Vagina (tissue), 2 donors: ENCODE data around the gene BTRC. TPM values are rescaled to one million over a fixed set of nuclear protein-coding genes. Genes with fewer than 3 reads are reported as not detected.

Experiments used
- DNase-seq, 2 donors: peaks; one replicate each; pipeline ENCODE4 v3.0.0-alpha.2; 2017; ENCODE audit errors: extremely low spot score in 2 of 2
- H3K27ac ChIP-seq: fragments of 200-600 bp; sonication (generic); one replicate; pipeline ENCODE4 v1.5.1; 2019
- H3K27me3 ChIP-seq: fragments of 200-600 bp; sonication (generic); one replicate; pipeline ENCODE4 v1.5.1; 2019
- H3K36me3 ChIP-seq, 2 donors: fragments of 200-600 bp; sonication (generic); one replicate each; pipeline ENCODE4 v1.5.1; 2017 to 2019
- H3K4me1 ChIP-seq: fragments of 200-600 bp; sonication (generic); one replicate; pipeline ENCODE4 v1.5.1; 2019
- H3K4me3 ChIP-seq, 2 donors: fragments of 200-600 bp; sonication (generic); 1 replicate in 1 of 2; 2 replicates in 1 of 2; pipeline ENCODE4 v1.5.1; 2016 to 2019
- H3K9me3 ChIP-seq: fragments of 200-600 bp; sonication (generic); one replicate; pipeline ENCODE4 v1.5.1; 2019
- POLR2A ChIP-seq, 2 donors: fragments of 450-650 bp; IDR thresholded peaks; one replicate each; pipeline ENCODE4 v1.6.1; 2017; ENCODE audit warnings: antibody characterized with exemption in 2 of 2, mild to moderate bottlenecking in 2 of 2, moderate library complexity in 2 of 2
- POLR2AphosphoS5 ChIP-seq, 2 donors: sonication (generic); formaldehyde crosslinking; IDR thresholded peaks; one replicate each; pipeline ENCODE4 v1.9.0; 2017; ENCODE audit warnings: antibody characterized with exemption in 2 of 2, mild to moderate bottlenecking in 2 of 2, low read depth in 1 of 2; ENCODE audit not compliant: insufficient read depth in 1 of 2
- intact Hi-C: fragments of 100-400 bp; cut with DNase I; formaldehyde crosslinking; loops from one replicate; pipeline ENCODE4 v1.15.1; 2023
- microRNA-seq: library from miRNA; unstranded; fragments of <30 nt; microRNA quantifications from one replicate; pipeline ENCODE4, GENCODE V29; 2017; ENCODE audit warnings: borderline number of aligned reads, borderline replicate concordance
- small RNA-seq: library from RNA; depleted of rRNA; stranded (forward); fragments of <200 nt; gene quantifications from one replicate; pipeline ENCODE3, GENCODE V24; 2016
- total RNA-seq: library from RNA; depleted of rRNA; stranded (reverse); fragments of >200 nt; gene quantifications from one replicate; pipeline ENCODE4 v1.2.3, GENCODE V29; 2016
- TF ChIP-seq, protein P1 (sequence below), 3 experiments: fragments of 450-650 bp in 2 of 3; fragments of 200-600 bp in 1 of 3; sonication (generic) in 1 of 3; IDR thresholded peaks; one replicate each; pipeline ENCODE4 v1.5.1; 2017 to 2019; ENCODE audit warnings: antibody characterized with exemption in 3 of 3, mild to moderate bottlenecking in 2 of 3, moderate library complexity in 2 of 3

Gene BTRC
- total RNA-seq, 1 donor from 2014 or later, result 12.5 TPM

- TF ChIP-seq, protein P1, sequence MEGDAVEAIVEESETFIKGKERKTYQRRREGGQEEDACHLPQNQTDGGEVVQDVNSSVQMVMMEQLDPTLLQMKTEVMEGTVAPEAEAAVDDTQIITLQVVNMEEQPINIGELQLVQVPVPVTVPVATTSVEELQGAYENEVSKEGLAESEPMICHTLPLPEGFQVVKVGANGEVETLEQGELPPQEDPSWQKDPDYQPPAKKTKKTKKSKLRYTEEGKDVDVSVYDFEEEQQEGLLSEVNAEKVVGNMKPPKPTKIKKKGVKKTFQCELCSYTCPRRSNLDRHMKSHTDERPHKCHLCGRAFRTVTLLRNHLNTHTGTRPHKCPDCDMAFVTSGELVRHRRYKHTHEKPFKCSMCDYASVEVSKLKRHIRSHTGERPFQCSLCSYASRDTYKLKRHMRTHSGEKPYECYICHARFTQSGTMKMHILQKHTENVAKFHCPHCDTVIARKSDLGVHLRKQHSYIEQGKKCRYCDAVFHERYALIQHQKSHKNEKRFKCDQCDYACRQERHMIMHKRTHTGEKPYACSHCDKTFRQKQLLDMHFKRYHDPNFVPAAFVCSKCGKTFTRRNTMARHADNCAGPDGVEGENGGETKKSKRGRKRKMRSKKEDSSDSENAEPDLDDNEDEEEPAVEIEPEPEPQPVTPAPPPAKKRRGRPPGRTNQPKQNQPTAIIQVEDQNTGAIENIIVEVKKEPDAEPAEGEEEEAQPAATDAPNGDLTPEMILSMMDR (IDR thresholded peaks at IDR 0.05), result no peak
- TF ChIP-seq POLR2A (IDR thresholded peaks at IDR 0.05), result no peak
- no peak for TF ChIP-seq POLR2AphosphoS5 (IDR thresholded peaks at IDR 0.05; ENCODE audit: insufficient read depth in 1 of 2, low read depth in 1 of 2)
- no peak for DNase-seq
- H3K27me3 ChIP-seq, result no peaks in the 10 kb centered on the region
- H3K9me3 ChIP-seq, result no peaks in the 10 kb centered on the region
- H3K27ac ChIP-seq, result no peak overlapping the region
- no peak overlapping the region for H3K4me3 ChIP-seq
- no peaks in the 10 kb centered on the region for H3K4me1 ChIP-seq
- intact Hi-C loops, result no loop called here
- H3K36me3 ChIP-seq, result no peaks in the 10 kb centered on the region
These were observed 241.8 kb downstream of the BTRC start for GRCh38 chr10:101595591-101596433.

- no peaks in the 10 kb centered on the region for H3K4me1 ChIP-seq
- intact Hi-C loops, result no loop called here
- H3K36me3 ChIP-seq, result no peaks in the 10 kb centered on the region
- no peak for DNase-seq
- TF ChIP-seq POLR2AphosphoS5 (IDR thresholded peaks at IDR 0.05; ENCODE audit: insufficient read depth in 1 of 2, low read depth in 1 of 2) (no peak), POLR2A (IDR thresholded peaks at IDR 0.05) (no peak)
- TF ChIP-seq, protein P1 (IDR thresholded peaks at IDR 0.05), result no peak
- H3K9me3 ChIP-seq, result no peaks in the 10 kb centered on the region
- no peak overlapping the region for H3K27ac ChIP-seq
- H3K4me3 ChIP-seq, result no peak overlapping the region
- no peaks in the 10 kb centered on the region for H3K27me3 ChIP-seq
These were observed 243.3 kb downstream of the BTRC start for GRCh38 chr10:101597091-101597900.

DNA sequence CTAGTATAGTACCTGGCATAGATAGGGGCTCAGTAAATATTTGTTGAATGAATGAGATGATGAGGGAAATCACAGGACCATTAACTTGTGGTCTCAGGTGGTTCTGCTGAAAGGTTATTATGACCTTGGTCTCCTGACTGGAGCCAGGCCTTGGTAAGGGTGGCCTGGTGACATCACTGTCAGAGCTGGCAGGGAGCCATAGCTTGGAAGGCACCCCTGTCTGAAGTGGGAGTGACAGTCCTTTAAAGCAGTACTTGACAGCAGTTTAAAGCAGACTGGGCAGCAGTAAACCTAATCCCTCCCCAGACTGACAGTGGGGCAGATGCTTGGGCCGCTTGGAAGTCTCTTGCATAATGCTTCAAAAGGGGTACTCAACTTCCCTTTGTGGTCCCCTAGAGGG, 247.6 kb downstream of the BTRC start:
- DNase-seq, result no peak
- no peak overlapping the region for H3K4me3 ChIP-seq
- H3K36me3 ChIP-seq, result peaks cover 0 to 4% of the 10 kb centered on the region in 2 donors
- no peak for TF ChIP-seq POLR2A (IDR thresholded peaks at IDR 0.05)
- TF ChIP-seq, protein P1 (IDR thresholded peaks at IDR 0.05), result no peak
- no peak for TF ChIP-seq POLR2AphosphoS5 (IDR thresholded peaks at IDR 0.05; ENCODE audit: insufficient read depth in 1 of 2, low read depth in 1 of 2)
- H3K27ac ChIP-seq, result no peak overlapping the region
- no peaks in the 10 kb centered on the region for H3K27me3 ChIP-seq
- intact Hi-C loops, result loop anchor here (10.0 kb wide), 1 partner anchor 173 kb away; the partner anchor contains the start of gene FGF8
- no peaks in the 10 kb centered on the region for H3K4me1 ChIP-seq
- no peaks in the 10 kb centered on the region for H3K9me3 ChIP-seq

- Histone ChIP-seq H3K27me3 (no peaks in the 10 kb centered on the region), H3K4me1 (no peaks in the 10 kb centered on the region), H3K36me3 (peaks cover 0 to 8% of the 10 kb centered on the region in 2 donors), H3K9me3 (no peaks in the 10 kb centered on the region), H3K4me3 (no peak overlapping the region), H3K27ac (no peak overlapping the region)
- TF ChIP-seq POLR2A (IDR thresholded peaks at IDR 0.05) (no peak), POLR2AphosphoS5 (IDR thresholded peaks at IDR 0.05; ENCODE audit: insufficient read depth in 1 of 2, low read depth in 1 of 2) (no peak)
- TF ChIP-seq, protein P1 (IDR thresholded peaks at IDR 0.05), result peak; percentile 1 to 61 (median 56)
- no peak for DNase-seq
- intact Hi-C loops, result loop anchor here (10.0 kb wide), 1 partner anchor 172 kb away; the partner anchor contains the start of gene FGF8
These were observed 248.9 kb downstream of the BTRC start for GRCh38 chr10:101602761-101603398.

Small RNAs within 50 kb of the gene (microRNA-seq; reads per million reads assigned to microRNA genes)
- not detected for gene MIR3158-1
- not detected for gene MIR3158-2

Small RNAs within 50 kb of the gene (small RNA-seq; reads per million reads assigned to genes)
- gene MIR3158-1 (not detected), gene RNU2-43P (not detected), gene RNU2-59P (not detected)

Other genes with a start within 250 kb of the BTRC start
- gene TLX1, start 222.9 kb upstream of the BTRC start, total RNA-seq, result not detected
- gene LBX1, start 124.7 kb upstream of the BTRC start, total RNA-seq, result not detected
- gene POLL, start 234.1 kb downstream of the BTRC start, total RNA-seq, result 21.1 TPM
- gene DPCD, start 234.2 kb downstream of the BTRC start, total RNA-seq, result 13.8 TPM